Activated CD4-positive, alpha-beta T cell treated with anti-CD3 and anti-CD28 coated beads for 48 hours (primary cell): Measurements from ENCODE around the gene CDKN2D.
"Not testable (repeated sequence)": the region's sequence is repeated elsewhere in the genome, so short reads cannot be mapped to it uniquely, and the experiment has no call there.

Source experiments
- DNase-seq: peaks from one replicate; pipeline ENCODE4 v3.0.0-alpha.2; 2020

The CDKN2D gene

GRCh38 chr19:10580979-10581631 lies 12.3 kb upstream of the CDKN2D start:
- peak; percentile 95 for DNase-seq

GRCh38 chr19:10577951-10578350 lies 9.2 kb upstream of the CDKN2D start:
- no peak for DNase-seq

- DNase-seq: no peak
Measured at GRCh38 chr19:10575011-10575716, 6.4 kb upstream of the CDKN2D start.

- DNase-seq: no peak
Measured at GRCh38 chr19:10574462-10574861, 5.7 kb upstream of the CDKN2D start.

GRCh38 chr19:10573793-10574192 lies 5.0 kb upstream of the CDKN2D start:
- not testable (repeated sequence) for DNase-seq

GRCh38 chr19:10568062-10568825 lies 535 bp downstream of the CDKN2D start:
- peak; percentile 78 for DNase-seq

GRCh38 chr19:10567656-10568055 lies 1.1 kb downstream of the CDKN2D start:
- DNase-seq: no peak

- DNase-seq: peak; percentile 76
Measured at GRCh38 chr19:10566658-10567410, 1.9 kb downstream of the CDKN2D start.

- DNase-seq: no peak
Measured at GRCh38 chr19:10566408-10566657, 2.4 kb downstream of the CDKN2D start.

GRCh38 chr19:10565567-10566407 lies 3.0 kb downstream of the CDKN2D start, which contains the start of gene KRI1:
KRI1 (minus strand) TSS chr19:10566010; CDS start chr19:10565999, 11 bp downstream.
- peak; percentile 99 for DNase-seq

- peak; percentile 76 for DNase-seq
Measured at GRCh38 chr19:10565028-10565566, 3.7 kb downstream of the CDKN2D start.

GRCh38 chr19:10562609-10563008 lies 6.2 kb downstream of the CDKN2D start:
- no peak for DNase-seq

GRCh38 chr19:10560154-10560553 lies 8.6 kb downstream of the CDKN2D start:
- DNase-seq: no peak

- no peak for DNase-seq
Measured at GRCh38 chr19:10557603-10558197, 11.1 kb downstream of the CDKN2D start.

GRCh38 chr19:10555610-10555973 lies 13.2 kb downstream of the CDKN2D start:
- no peak for DNase-seq

GRCh38 chr19:10554760-10555609 lies 13.8 kb downstream of the CDKN2D start:
- peak; percentile 45 for DNase-seq

GRCh38 chr19:10553943-10554381 lies 14.8 kb downstream of the CDKN2D start:
- peak; percentile 39 for DNase-seq

GRCh38 chr19:10553087-10553667 lies 15.6 kb downstream of the CDKN2D start:
- DNase-seq: no peak

GRCh38 chr19:10552510-10553053 lies 16.2 kb downstream of the CDKN2D start:
- DNase-seq: peak; percentile 56
